HG02852 (cell line): Measurements from ENCODE around the gene KIF9.
"Not testable (repeated sequence)": the region's sequence is repeated elsewhere in the genome, so short reads cannot be mapped to it uniquely, and the experiment has no call there.

Experiments used
- ATAC-seq: cut with Tn5 transposase; IDR thresholded peaks from one replicate; pipeline ENCODE4 v1.9.1; 2021; ENCODE audit warnings: mild to moderate bottlenecking, moderate library complexity; ENCODE audit not compliant: unreplicated experiment

The KIF9 gene, protein sequence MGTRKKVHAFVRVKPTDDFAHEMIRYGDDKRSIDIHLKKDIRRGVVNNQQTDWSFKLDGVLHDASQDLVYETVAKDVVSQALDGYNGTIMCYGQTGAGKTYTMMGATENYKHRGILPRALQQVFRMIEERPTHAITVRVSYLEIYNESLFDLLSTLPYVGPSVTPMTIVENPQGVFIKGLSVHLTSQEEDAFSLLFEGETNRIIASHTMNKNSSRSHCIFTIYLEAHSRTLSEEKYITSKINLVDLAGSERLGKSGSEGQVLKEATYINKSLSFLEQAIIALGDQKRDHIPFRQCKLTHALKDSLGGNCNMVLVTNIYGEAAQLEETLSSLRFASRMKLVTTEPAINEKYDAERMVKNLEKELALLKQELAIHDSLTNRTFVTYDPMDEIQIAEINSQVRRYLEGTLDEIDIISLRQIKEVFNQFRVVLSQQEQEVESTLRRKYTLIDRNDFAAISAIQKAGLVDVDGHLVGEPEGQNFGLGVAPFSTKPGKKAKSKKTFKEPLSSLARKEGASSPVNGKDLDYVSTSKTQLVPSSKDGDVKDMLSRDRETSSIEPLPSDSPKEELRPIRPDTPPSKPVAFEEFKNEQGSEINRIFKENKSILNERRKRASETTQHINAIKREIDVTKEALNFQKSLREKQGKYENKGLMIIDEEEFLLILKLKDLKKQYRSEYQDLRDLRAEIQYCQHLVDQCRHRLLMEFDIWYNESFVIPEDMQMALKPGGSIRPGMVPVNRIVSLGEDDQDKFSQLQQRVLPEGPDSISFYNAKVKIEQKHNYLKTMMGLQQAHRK

GRCh38 chr3:47282424-47283192, at the start of gene KIF9, which contains the start of gene KLHL18:
Gene KIF9 (minus strand): TSS chr3:47282799. CDS start chr3:47277374, 5,425 bp downstream.
Gene KLHL18 (plus strand): TSS chr3:47282944. CDS start chr3:47282966, 22 bp downstream.
- peak; percentile 85 for ATAC-seq

- ATAC-seq, result no peak
These were observed 41.8 kb upstream of the KIF9 start for GRCh38 chr3:47324278-47324865.

DNA sequence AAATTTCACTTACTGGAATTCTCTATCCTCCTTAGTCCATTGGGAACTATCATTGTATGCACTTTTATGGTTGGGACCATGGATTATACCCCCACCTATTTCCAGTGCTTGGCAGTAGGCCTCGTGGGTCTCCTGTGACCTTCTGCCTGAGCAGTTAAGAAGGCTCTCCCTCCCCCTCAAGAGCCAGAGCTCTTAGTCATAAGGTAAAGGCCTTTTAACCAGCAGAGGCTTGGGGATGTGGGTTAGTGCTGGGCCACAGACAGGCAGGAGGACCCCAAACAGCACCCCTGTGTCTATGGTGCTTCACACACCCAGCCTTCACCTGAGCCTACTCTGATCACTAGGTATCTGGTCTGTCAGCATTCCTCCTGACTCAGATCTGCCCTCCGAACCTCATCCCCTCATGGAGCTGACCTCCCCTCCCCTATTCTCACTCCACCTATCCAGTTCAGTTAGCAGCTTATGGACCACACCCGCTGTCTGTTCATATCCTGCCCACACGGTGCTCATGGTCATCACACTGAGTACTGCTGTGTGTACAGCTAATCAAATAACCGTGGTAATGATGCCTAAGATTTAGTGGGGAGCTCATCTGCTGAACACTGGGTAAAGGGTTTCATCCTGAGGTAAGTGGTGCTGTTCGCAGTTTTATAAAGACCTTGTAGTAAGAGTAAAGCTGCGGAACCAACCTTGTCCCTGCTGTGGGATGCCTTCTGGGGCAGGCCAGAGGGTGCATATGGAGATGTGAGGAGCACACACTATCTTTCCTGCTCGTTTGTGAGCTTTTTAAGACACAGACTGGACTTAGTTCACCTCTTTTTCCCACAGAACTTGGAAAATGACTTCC, 41.1 kb upstream of the KIF9 start:
- ATAC-seq, result no peak

DNA sequence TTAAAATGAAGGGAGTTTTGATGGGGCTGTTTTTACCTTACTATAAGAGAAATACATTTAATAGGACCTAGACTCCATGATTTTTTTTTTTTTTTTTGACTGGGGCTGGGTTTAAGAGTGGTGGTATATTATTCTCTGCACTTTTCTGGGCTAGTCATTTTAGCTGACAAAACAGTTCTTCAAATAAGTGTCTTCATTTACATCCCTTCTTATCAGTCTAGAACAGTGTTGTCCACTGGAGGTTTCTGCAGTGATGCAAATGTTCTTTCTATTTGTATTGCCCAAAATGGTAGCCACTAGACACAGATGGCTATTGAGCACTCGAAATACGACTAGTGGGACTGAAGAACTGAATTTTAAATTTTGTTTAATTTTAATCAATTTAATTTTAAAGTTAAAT, 37.4 kb upstream of the KIF9 start:
- no peak for ATAC-seq

DNA sequence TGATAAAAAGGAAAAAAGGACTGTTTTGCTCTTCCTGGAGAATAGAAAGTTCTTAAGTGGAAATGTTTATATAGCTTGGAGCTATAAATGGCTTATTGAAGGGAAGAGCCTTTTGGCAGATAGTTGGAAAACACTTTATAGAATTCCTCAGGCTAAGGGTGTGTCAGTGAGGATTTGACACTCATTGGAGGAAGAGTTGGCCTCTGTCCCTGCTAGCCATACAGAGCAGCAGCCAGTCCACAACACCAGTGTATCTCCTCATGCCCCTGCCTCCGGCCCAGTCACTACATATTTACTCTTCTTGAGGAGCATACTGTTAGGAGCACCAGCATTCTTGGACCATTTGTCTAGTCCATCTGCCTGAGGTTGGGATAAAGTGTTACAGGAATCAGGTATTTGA, 36.3 kb upstream of the KIF9 start:
- ATAC-seq, result no peak

DNA sequence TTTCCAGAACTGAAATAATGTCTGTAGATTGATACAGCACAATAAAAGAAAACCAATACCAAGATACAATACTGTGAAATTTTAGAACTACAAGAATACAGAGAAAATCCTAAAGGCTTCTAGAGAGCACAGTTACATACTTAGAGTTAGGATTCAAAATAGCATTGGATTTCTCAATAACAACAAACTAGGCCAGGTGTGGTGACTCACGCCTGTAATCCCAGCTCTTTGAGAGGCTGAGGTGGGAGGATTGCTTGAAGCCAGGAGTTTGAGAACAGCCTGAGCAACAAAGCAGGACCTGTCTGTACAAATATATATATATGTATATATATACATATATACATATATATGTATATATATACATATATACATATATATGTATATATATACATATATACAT, 33.6 kb upstream of the KIF9 start:
- not testable (repeated sequence) for ATAC-seq

- ATAC-seq, result no peak
These were observed 32.6 kb upstream of the KIF9 start for GRCh38 chr3:47315069-47315647.

- ATAC-seq, result no peak
These were observed 31.6 kb upstream of the KIF9 start for GRCh38 chr3:47314056-47314764.

DNA sequence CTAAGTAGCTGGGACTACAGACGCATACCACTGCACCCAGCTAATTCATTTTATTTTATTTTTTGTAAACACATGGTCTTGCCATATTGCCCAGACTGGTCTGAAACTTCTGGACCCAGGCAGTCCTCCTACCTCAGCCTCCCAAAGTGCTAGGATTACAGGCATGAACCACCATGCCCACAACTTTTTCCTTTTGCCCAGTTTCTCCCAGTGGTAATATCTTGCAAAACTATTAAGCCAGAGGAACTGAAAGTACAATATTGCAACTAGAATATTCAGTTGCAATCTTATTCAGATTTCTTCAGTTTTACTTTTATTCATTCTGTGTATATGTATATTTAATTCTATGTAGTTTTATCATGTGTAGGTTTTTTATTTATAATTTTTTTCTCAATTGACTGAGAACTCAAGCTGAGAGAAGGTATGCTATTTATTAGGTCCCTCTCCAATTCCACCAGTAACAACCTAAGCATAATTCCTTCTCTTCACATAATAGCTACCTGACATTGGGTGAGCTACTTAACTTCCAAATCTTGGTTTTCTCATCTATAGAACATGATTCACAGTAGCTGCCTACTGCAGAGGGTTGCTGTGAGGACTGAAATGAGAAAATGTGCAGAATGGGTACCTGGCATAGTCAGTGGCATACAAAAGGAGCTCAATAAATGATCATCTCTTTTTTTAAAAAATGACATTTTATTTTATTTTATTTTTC, 30.9 kb upstream of the KIF9 start:
- no peak for ATAC-seq

GRCh38 chr3:47310391-47310790, 27.8 kb upstream of the KIF9 start:
- no peak for ATAC-seq

- ATAC-seq, result not testable (repeated sequence)
These were observed 26.6 kb upstream of the KIF9 start for GRCh38 chr3:47309231-47309630.

DNA sequence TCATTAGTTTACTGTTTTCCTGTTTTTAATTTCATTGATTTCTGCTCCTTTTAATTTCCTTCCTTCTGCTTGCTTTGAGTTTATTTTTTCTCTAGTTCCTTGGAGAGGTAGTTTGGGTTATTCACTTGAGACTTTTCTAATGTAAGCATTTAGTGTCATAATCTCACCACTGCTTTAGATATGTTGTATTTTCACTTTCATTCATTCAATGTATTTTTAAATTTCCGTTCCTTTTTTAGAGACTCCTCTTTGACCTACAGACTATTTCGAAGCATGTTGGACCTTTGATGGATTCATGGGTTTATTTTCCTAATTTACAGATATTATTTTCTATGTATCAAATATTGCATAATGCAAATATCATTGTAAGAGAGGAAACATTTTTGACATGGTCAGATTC, 23.4 kb upstream of the KIF9 start:
- no peak for ATAC-seq

GRCh38 chr3:47301456-47301855, 18.9 kb upstream of the KIF9 start:
- ATAC-seq, result no peak

- no peak for ATAC-seq
These were observed 17.1 kb upstream of the KIF9 start for GRCh38 chr3:47299381-47300318.

- ATAC-seq, result no peak
These were observed 15.8 kb upstream of the KIF9 start for GRCh38 chr3:47298439-47298838.

GRCh38 chr3:47296562-47297302, 14.1 kb upstream of the KIF9 start:
- ATAC-seq, result no peak

DNA sequence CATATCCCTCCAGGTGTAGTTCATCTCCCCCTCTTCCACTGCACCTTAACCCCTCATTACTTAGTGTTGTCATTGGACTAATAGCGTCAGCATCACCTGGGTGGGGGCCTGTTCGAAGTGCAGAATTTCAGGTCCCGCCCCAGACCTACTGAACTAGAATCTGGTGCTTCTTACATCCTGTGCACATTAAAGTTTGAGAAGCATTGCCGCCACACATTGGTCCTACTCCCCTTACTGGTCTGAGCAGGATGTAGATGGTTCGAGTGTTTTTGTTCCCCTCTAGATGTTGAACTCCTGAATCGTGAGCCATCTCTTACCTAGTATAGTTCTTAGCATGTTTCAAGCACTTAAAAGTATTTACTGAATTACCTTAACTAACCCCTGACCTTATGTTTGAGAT, 13.4 kb upstream of the KIF9 start:
- ATAC-seq, result no peak
